MM.1S (cell line): ENCODE measurements around the gene FMN2.

Source experiments
- DNase-seq: peaks from one replicate; pipeline ENCODE4 v3.0.0-alpha.2; 2015
- H2AFZ ChIP-seq: fragments of 300-600 bp; sonication (generic); 2 replicates; pipeline ENCODE4 v1.6.0; 2016; ENCODE audit warnings: antibody characterized with exemption, low read length
- H3F3A ChIP-seq: fragments of 300-600 bp; sonication (generic); 2 replicates; pipeline ENCODE4 v1.6.1; 2016; ENCODE audit warnings: mild to moderate bottlenecking, antibody characterized with exemption, low read length, moderate library complexity, mixed read lengths; ENCODE audit not compliant: insufficient read depth
- H3K27ac ChIP-seq: fragments of 300-600 bp; sonication (generic); 2 replicates; pipeline ENCODE4 v1.5.1; 2016; ENCODE audit warnings: mild to moderate bottlenecking, low read length
- H3K27me3 ChIP-seq: fragments of 300-600 bp; sonication (generic); replicated peaks from 2 replicates; pipeline ENCODE4 v1.6.0; 2016; ENCODE audit warnings: low read length; ENCODE audit not compliant: insufficient read depth
- H3K36me3 ChIP-seq: fragments of 300-600 bp; sonication (generic); replicated peaks from 2 replicates; pipeline ENCODE4 v1.6.1; 2016; ENCODE audit warnings: mild to moderate bottlenecking, low read length, mixed read lengths; ENCODE audit not compliant: insufficient read depth
- H3K4me1 ChIP-seq: fragments of 300-600 bp; sonication (generic); 2 replicates; pipeline ENCODE4 v1.6.1; 2016; ENCODE audit warnings: low read length, mixed read lengths
- H3K4me2 ChIP-seq: fragments of 300-600 bp; sonication (generic); 2 replicates; pipeline ENCODE4 v1.6.0; 2016; ENCODE audit warnings: low read depth, low read length
- H3K4me3 ChIP-seq: fragments of 300-600 bp; sonication (generic); 2 replicates; pipeline ENCODE4 v1.5.1; 2016; ENCODE audit warnings: low read length, mixed read lengths
- H3K79me2 ChIP-seq: fragments of 300-600 bp; sonication (generic); 2 replicates; pipeline ENCODE4 v1.6.1; 2016; ENCODE audit warnings: mixed run types, low read length, mixed read lengths
- H3K9ac ChIP-seq: fragments of 300-600 bp; sonication (generic); 2 replicates; pipeline ENCODE4 v1.6.1; 2016; ENCODE audit warnings: low read length, mixed read lengths
- H3K9me2 ChIP-seq: fragments of 300-600 bp; sonication (generic); replicated peaks from 2 replicates; pipeline ENCODE4 v1.6.1; 2016; ENCODE audit warnings: mild to moderate bottlenecking, low read length, mixed read lengths; ENCODE audit not compliant: insufficient read depth
- H3K9me3 ChIP-seq: fragments of 300-600 bp; sonication (generic); replicated peaks from 2 replicates; pipeline ENCODE4 v1.6.1; 2016; ENCODE audit warnings: mild to moderate bottlenecking, low read length, mixed read lengths; ENCODE audit not compliant: insufficient read depth
- H4K20me1 ChIP-seq: fragments of 300-600 bp; sonication (generic); 2 replicates; pipeline ENCODE4 v1.6.1; 2016; ENCODE audit warnings: mild to moderate bottlenecking, low read length, moderate library complexity, mixed read lengths; ENCODE audit not compliant: insufficient read depth
- EZH2 ChIP-seq: fragments of 300-600 bp; sonication (generic); optimal IDR thresholded peaks from 2 replicates; pipeline ENCODE3; 2017; ENCODE audit warnings: low read depth, mild to moderate bottlenecking, antibody characterized with exemption, low read length, mixed read lengths
- EZH2phosphoT487 ChIP-seq: fragments of 300-600 bp; sonication (generic); IDR thresholded peaks from 2 replicates; pipeline ENCODE4 v1.6.1; 2018; ENCODE audit warnings: antibody characterized with exemption, low read length
- TF ChIP-seq, protein P1 (sequence below): fragments of 300-600 bp; sonication (generic); IDR thresholded peaks from 2 replicates; pipeline ENCODE4 v1.5.1; 2016; ENCODE audit warnings: antibody characterized with exemption, low read length, mixed read lengths

Gene FMN2

DNA sequence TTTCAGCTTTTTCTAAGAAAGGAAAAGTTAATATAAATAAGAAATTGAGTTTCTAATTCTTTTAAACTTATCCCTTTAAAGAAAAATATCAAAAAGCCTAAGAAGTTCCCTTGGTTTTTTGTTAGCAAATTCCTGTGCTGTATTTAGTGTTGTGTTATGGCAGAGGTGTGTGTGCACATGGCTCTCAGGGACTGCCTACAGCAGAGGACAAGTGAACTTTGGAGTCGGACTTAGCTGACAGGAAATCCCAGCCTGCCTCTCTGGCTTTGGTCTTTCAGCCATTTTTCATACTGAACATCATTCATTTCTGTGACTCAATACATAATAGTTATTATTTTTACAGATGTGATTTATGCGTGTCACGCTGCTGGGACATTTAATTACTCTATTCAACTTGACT lies 149.6 kb downstream of the FMN2 start:
- H3K9me2 ChIP-seq, result no peaks in the 10 kb centered on the region
- no peaks in the 10 kb centered on the region for H3K79me2 ChIP-seq
- no peaks in the 10 kb centered on the region for H3K36me3 ChIP-seq
- H3K9ac ChIP-seq, result no peak overlapping the region
- no peak for TF ChIP-seq EZH2
- TF ChIP-seq, protein P1, sequence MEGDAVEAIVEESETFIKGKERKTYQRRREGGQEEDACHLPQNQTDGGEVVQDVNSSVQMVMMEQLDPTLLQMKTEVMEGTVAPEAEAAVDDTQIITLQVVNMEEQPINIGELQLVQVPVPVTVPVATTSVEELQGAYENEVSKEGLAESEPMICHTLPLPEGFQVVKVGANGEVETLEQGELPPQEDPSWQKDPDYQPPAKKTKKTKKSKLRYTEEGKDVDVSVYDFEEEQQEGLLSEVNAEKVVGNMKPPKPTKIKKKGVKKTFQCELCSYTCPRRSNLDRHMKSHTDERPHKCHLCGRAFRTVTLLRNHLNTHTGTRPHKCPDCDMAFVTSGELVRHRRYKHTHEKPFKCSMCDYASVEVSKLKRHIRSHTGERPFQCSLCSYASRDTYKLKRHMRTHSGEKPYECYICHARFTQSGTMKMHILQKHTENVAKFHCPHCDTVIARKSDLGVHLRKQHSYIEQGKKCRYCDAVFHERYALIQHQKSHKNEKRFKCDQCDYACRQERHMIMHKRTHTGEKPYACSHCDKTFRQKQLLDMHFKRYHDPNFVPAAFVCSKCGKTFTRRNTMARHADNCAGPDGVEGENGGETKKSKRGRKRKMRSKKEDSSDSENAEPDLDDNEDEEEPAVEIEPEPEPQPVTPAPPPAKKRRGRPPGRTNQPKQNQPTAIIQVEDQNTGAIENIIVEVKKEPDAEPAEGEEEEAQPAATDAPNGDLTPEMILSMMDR, result no peak
- no peak for TF ChIP-seq EZH2phosphoT487
- no peaks in the 10 kb centered on the region for H3K4me1 ChIP-seq
- H2AFZ ChIP-seq, result no peak overlapping the region
- H4K20me1 ChIP-seq, result no peaks in the 10 kb centered on the region
- H3K27me3 ChIP-seq, result no peaks in the 10 kb centered on the region
- DNase-seq, result no peak
- no peak overlapping the region for H3K27ac ChIP-seq
- H3K4me2 ChIP-seq, result no peak overlapping the region
- H3K9me3 ChIP-seq, result no peaks in the 10 kb centered on the region
- H3F3A ChIP-seq, result no peaks in the 10 kb centered on the region
- no peak overlapping the region for H3K4me3 ChIP-seq

- H3K27ac ChIP-seq, result no peak overlapping the region
- H3K9me3 ChIP-seq, result no peaks in the 10 kb centered on the region
- H4K20me1 ChIP-seq, result no peaks in the 10 kb centered on the region
- H3K36me3 ChIP-seq, result no peaks in the 10 kb centered on the region
- no peaks in the 10 kb centered on the region for H3F3A ChIP-seq
- no peak overlapping the region for H3K4me3 ChIP-seq
- no peaks in the 10 kb centered on the region for H3K79me2 ChIP-seq
- H3K9me2 ChIP-seq, result no peaks in the 10 kb centered on the region
- no peak overlapping the region for H2AFZ ChIP-seq
- no peak overlapping the region for H3K4me2 ChIP-seq
- no peaks in the 10 kb centered on the region for H3K4me1 ChIP-seq
- no peaks in the 10 kb centered on the region for H3K27me3 ChIP-seq
- no peak overlapping the region for H3K9ac ChIP-seq
- no peak for TF ChIP-seq EZH2phosphoT487
- TF ChIP-seq, protein P1, result no peak
- no peak for TF ChIP-seq EZH2
- DNase-seq, result no peak
These were observed 151.0 kb downstream of the FMN2 start for GRCh38 chr1:240242601-240243144.

DNA sequence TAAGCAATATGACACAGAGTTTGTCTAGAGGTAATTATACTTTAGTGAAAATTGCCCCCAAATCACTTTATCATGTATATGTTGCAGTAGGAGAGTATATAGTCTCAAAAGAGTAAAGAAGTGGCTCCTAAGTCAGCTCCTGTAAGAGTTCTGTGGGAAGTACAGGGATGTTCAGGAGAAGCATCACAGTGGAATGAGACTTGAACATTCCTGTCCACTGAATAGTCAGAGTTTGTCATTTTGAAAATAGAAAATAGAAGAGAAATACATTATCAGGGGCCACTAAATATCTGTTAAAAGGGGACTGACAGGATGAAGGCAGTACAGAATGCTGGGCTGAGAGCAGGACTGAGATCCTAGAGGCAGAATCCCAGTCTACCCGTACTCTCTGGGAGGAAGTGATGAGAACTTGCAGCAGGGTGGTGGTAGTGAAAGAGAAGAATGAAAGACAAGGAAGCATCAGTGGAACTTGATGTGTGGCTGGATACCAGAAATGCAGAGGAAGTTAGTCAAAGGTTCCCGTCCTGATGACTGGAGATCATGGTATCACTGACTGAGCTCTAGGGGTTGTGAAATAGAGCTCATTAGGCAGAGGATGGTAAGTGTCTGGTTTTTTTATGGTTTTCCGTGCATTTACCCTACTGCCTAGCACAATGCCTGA lies 153.4 kb downstream of the FMN2 start:
- no peaks in the 10 kb centered on the region for H3K36me3 ChIP-seq
- H3K4me3 ChIP-seq, result no peak overlapping the region
- H3K9me3 ChIP-seq, result no peaks in the 10 kb centered on the region
- H4K20me1 ChIP-seq, result no peaks in the 10 kb centered on the region
- H3K4me2 ChIP-seq, result no peak overlapping the region
- H3K4me1 ChIP-seq, result no peaks in the 10 kb centered on the region
- no peak overlapping the region for H2AFZ ChIP-seq
- H3K9me2 ChIP-seq, result no peaks in the 10 kb centered on the region
- no peaks in the 10 kb centered on the region for H3K27me3 ChIP-seq
- no peaks in the 10 kb centered on the region for H3F3A ChIP-seq
- no peak overlapping the region for H3K9ac ChIP-seq
- H3K27ac ChIP-seq, result no peak overlapping the region
- H3K79me2 ChIP-seq, result no peaks in the 10 kb centered on the region
- DNase-seq, result no peak
- TF ChIP-seq, protein P1, result no peak
- TF ChIP-seq EZH2phosphoT487, result no peak
- no peak for TF ChIP-seq EZH2
